GM10266 (cell line): Measurements from ENCODE around the gene TCEA3.

Experiments used
- DNase-seq: peaks from one replicate; pipeline ENCODE4 v3.0.0; 2012; ENCODE audit errors: extremely low spot score
- CTCF ChIP-seq: IDR thresholded peaks from 2 replicates; pipeline ENCODE4 v1.5.1; 2012; ENCODE audit warnings: mild to moderate bottlenecking, low read depth; ENCODE audit not compliant: control insufficient read depth, insufficient read depth; ENCODE audit errors: missing control alignments

The TCEA3 gene

GRCh38 chr1:23405946-23406345 is 18.6 kb downstream of the TCEA3 start:
- no peak for TF ChIP-seq CTCF
- no peak for DNase-seq

- peak; percentile 99 for TF ChIP-seq CTCF
These were observed 20.6 kb downstream of the TCEA3 start for GRCh38 chr1:23403735-23404486.

GRCh38 chr1:23403355-23403734 is 21.2 kb downstream of the TCEA3 start:
- no peak for TF ChIP-seq CTCF
- no peak for DNase-seq

More at GRCh38 chr1:23403735-23404486, 20.6 kb downstream of the TCEA3 start:
- DNase-seq = peak; percentile 81

- no peak for TF ChIP-seq CTCF
- no peak for DNase-seq
These were observed 21.6 kb downstream of the TCEA3 start for GRCh38 chr1:23403038-23403336.

- no peak for DNase-seq
- no peak for TF ChIP-seq CTCF
These were observed 22.1 kb downstream of the TCEA3 start for GRCh38 chr1:23402286-23403037.

- TF ChIP-seq CTCF = no peak
- DNase-seq = no peak
These were observed 23.2 kb downstream of the TCEA3 start for GRCh38 chr1:23401313-23401712.
